Sigmoid colon (tissue), 3 donors: Measurements from ENCODE around the gene EHD4.

ENCODE experiments used
- CTCF ChIP-seq, 4 experiments: fragments of 450-650 bp in 3 of 4; fragments of 200-600 bp in 1 of 4; IDR thresholded peaks; one replicate each; pipeline ENCODE4 v1.5.1; 2016 to 2019; ENCODE audit warnings: antibody characterized with exemption in 4 of 4, mild to moderate bottlenecking in 3 of 4, moderate library complexity in 2 of 4
- POLR2A ChIP-seq, 2 donors: fragments of 450-650 bp; IDR thresholded peaks; one replicate each; pipeline ENCODE4 v1.6.1; 2016; ENCODE audit warnings: antibody characterized with exemption in 2 of 2, mild to moderate bottlenecking in 2 of 2, moderate library complexity in 2 of 2

- TF ChIP-seq POLR2A (IDR thresholded peaks at IDR 0.05), result no peak
- no peak for TF ChIP-seq CTCF (IDR thresholded peaks at IDR 0.05)
These were observed 2.4 kb downstream of the EHD4 start for GRCh38 chr15:41969851-41970431.
